ENCODE results near the gene MYH7B.

MYH7B gene

DNA sequence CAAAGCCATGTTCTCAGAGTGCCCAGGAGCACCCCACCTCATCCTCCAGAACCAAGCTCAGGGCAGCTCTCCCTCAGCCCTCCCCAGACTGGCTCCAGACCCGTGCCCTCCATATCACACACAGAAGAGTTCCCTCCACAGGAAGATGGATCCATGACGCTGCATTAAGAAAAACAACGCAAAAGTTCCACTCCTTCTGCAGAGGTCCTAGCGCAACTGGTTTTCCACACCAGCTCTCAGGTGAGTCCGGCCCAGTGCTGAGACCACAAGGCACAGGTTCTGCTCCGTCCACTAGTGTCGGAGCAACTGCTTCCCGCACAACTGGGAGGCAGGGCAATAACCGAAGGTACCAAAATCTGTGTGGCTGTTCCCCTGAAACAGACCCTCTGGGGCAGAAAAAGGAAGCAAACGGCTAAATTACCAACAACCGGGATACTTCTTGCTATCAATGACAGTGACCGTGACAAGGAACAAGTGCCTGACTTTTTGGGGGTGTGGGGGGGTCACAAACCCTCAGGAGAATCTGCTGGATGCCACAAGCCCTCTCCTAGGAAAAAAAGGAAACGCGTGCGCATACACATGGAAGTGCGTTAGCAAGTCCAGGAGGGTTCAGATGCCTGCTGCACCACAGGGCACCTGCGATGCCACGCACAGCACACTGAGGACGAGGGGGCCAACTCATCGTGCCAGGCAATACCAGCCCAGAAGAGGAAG, 49.2 kb downstream of the MYH7B start:
- no peak for DNase-seq (ENCODE audit: low read depth)
